H1 (cell line): ENCODE measurements around the gene EGR4. TPM values are rescaled to one million over a fixed set of nuclear protein-coding genes. Genes with fewer than 3 reads are reported as not detected.

Experiments
- CTCF ChIA-PET: fragments of 300-600 bp; sonication (Branson Sonifier 250); formaldehyde crosslinking; loops from one replicate; lab custom pipeline; 2021; ENCODE audit not compliant: partially characterized antibody; lab: Charles Lee
- POLR2A ChIA-PET: fragments of 300-600 bp; sonication (Branson Sonifier 250); formaldehyde crosslinking; loops from one replicate; lab custom pipeline; 2021; ENCODE audit warnings: inconsistent platforms; ENCODE audit not compliant: partially characterized antibody; lab: Charles Lee
- DNase-seq, 2 experiments: peaks; one replicate each; pipeline versions ENCODE4 v3.0.0 to v3.0.0-alpha.2; 2010 to 2022; ENCODE audit warnings: low spot score in 2 of 2, low read depth in 1 of 2, mixed read lengths in 1 of 2
- FAIRE-seq: peaks from 2 replicates; lab custom pipeline; 2011; peaks lifted over from hg19 to GRCh38; lab: Jason Lieb, UNC
- H2AFZ ChIP-seq: 2 replicates; pipeline ENCODE4 v1.8.1; 2012; ENCODE audit warnings: low read length, inconsistent platforms
- H2AK5ac ChIP-seq: 2 replicates; pipeline ENCODE4 v1.6.1; 2013; ENCODE audit warnings: low read depth, low read length
- H2BK120ac ChIP-seq: replicated peaks from 2 replicates; pipeline ENCODE3; 2013; ENCODE audit warnings: low read depth, low read length, inconsistent platforms
- H2BK12ac ChIP-seq: 2 replicates; pipeline ENCODE4 v1.6.1; 2013; ENCODE audit warnings: low read depth, low read length
- H2BK15ac ChIP-seq: 2 replicates; pipeline ENCODE4 v1.6.1; 2013; ENCODE audit warnings: low read length
- H2BK20ac ChIP-seq: 2 replicates; pipeline ENCODE4 v1.6.1; 2013; ENCODE audit warnings: low read length
- H2BK5ac ChIP-seq: 2 replicates; pipeline ENCODE4 v1.6.1; 2013; ENCODE audit warnings: low read depth, low read length
- H3K14ac ChIP-seq: 2 replicates; pipeline ENCODE4 v1.6.1; 2013; ENCODE audit warnings: inconsistent platforms; ENCODE audit not compliant: insufficient read length
- H3K18ac ChIP-seq: 2 replicates; pipeline ENCODE4 v1.6.1; 2013; ENCODE audit warnings: low read length; ENCODE audit errors: extremely low read depth
- H3K23ac ChIP-seq: 2 replicates; pipeline ENCODE4 v1.6.1; 2013; ENCODE audit warnings: inconsistent platforms; ENCODE audit not compliant: insufficient read length
- H3K23me2 ChIP-seq: 2 replicates; pipeline ENCODE4 v1.6.1; 2013; ENCODE audit warnings: low read depth, low read length
- H3K27ac ChIP-seq: 2 replicates; pipeline ENCODE4 v1.6.1; 2011; ENCODE audit warnings: low read depth, low read length, inconsistent platforms
- H3K27me3 ChIP-seq, 4 experiments: replicated peaks in 1 of 4; 1 replicate in 1 of 4; 2 replicates in 3 of 4; pipeline versions ENCODE4 v1.6.1 to v1.8.1; 2011 to 2013; ENCODE audit warnings: low read length in 3 of 4, mild to moderate bottlenecking in 3 of 4, inconsistent platforms in 2 of 4, mixed read lengths in 2 of 4, moderate library complexity in 1 of 4; ENCODE audit not compliant: control insufficient read depth in 3 of 4, insufficient read depth in 3 of 4; ENCODE audit errors: extremely low read depth in 1 of 4
- H3K36me3 ChIP-seq, 4 experiments: 2 replicates each; pipeline versions ENCODE4 v1.6.1 to v1.8.1; 2011 to 2013; ENCODE audit warnings: mild to moderate bottlenecking in 4 of 4, low read length in 3 of 4, moderate library complexity in 2 of 4, control low read depth in 1 of 4, inconsistent platforms in 1 of 4; ENCODE audit not compliant: insufficient read depth in 4 of 4, control insufficient read depth in 2 of 4
- H3K4ac ChIP-seq: replicated peaks from 2 replicates; pipeline ENCODE3; 2013; ENCODE audit warnings: low read length, low read depth, mixed read lengths, inconsistent platforms; ENCODE audit not compliant: insufficient read length
- H3K4me1 ChIP-seq, 4 experiments: replicated peaks in 1 of 4; 1 replicate in 1 of 4; 2 replicates in 3 of 4; pipeline versions ENCODE4 v1.6.1 to v1.8.1; 2011 to 2013; ENCODE audit warnings: low read length in 3 of 4, inconsistent platforms in 2 of 4, mixed read lengths in 1 of 4; ENCODE audit not compliant: insufficient read depth in 4 of 4, control insufficient read depth in 3 of 4
- H3K4me2 ChIP-seq, 2 experiments: 2 replicates each; pipeline versions ENCODE4 v1.6.1 to v1.8.1; 2011 to 2013; ENCODE audit warnings: low read depth in 2 of 2, low read length in 2 of 2, control low read depth in 1 of 2, inconsistent platforms in 1 of 2, mild to moderate bottlenecking in 1 of 2; ENCODE audit not compliant: insufficient read depth in 1 of 2
- H3K4me3 ChIP-seq, 4 experiments: fragments of 200-600, 300-600 bp in 1 of 4; sonication (generic), shearing (Covaris generic), sonication (Bioruptor Twin) in 1 of 4; 2 replicates each; pipeline versions ENCODE4 v1.5.1 to v1.8.1; 2011 to 2016; ENCODE audit warnings: low read length in 4 of 4, low read depth in 3 of 4, control low read depth in 2 of 4, inconsistent platforms in 2 of 4, mild to moderate bottlenecking in 2 of 4, mixed read lengths in 1 of 4, moderate library complexity in 1 of 4; ENCODE audit not compliant: insufficient read depth in 2 of 4; ENCODE audit errors: extremely low read depth in 1 of 4
- H3K56ac ChIP-seq: replicated peaks from 2 replicates; pipeline ENCODE3; 2013; ENCODE audit warnings: low read depth, mild to moderate bottlenecking, mixed read lengths, low read length, inconsistent platforms; ENCODE audit not compliant: insufficient read length
- H3K79me1 ChIP-seq: 2 replicates; pipeline ENCODE4 v1.6.1; 2013; ENCODE audit warnings: low read depth, low read length, control low read depth
- H3K79me2 ChIP-seq, 2 experiments: 2 replicates each; pipeline versions ENCODE4 v1.6.1 to v1.8.1; 2012 to 2013; ENCODE audit warnings: low read length in 2 of 2, mild to moderate bottlenecking in 2 of 2, inconsistent platforms in 1 of 2; ENCODE audit not compliant: insufficient read depth in 2 of 2, control insufficient read depth in 1 of 2
- H3K9ac ChIP-seq, 4 experiments: replicated peaks in 1 of 4; 1 replicate in 1 of 4; 2 replicates in 3 of 4; pipeline versions ENCODE4 v1.6.1 to v1.8.1; 2011 to 2013; ENCODE audit warnings: low read depth in 3 of 4, low read length in 3 of 4, control low read depth in 2 of 4, mild to moderate bottlenecking in 2 of 4, moderate library complexity in 2 of 4, inconsistent platforms in 1 of 4; ENCODE audit errors: extremely low read depth in 1 of 4
- H3K9me3 ChIP-seq, 2 experiments: 2 replicates each; pipeline versions ENCODE4 v1.6.1 to v1.8.1; 2012 to 2013; ENCODE audit warnings: mild to moderate bottlenecking in 2 of 2, moderate library complexity in 2 of 2, control low read depth in 1 of 2, inconsistent platforms in 1 of 2, low read depth in 1 of 2, low read length in 1 of 2, mixed read lengths in 1 of 2; ENCODE audit not compliant: insufficient read depth in 2 of 2
- H4K20me1 ChIP-seq, 2 experiments: replicated peaks in 1 of 2; 2 replicates each; pipeline versions ENCODE3 to v1.8.1; 2011 to 2013; ENCODE audit warnings: inconsistent platforms in 2 of 2, low read length in 2 of 2, mild to moderate bottlenecking in 1 of 2; ENCODE audit not compliant: insufficient read depth in 2 of 2, control insufficient read depth in 1 of 2
- H4K5ac ChIP-seq: 2 replicates; pipeline ENCODE4 v1.6.1; 2013; ENCODE audit warnings: low read length, low read depth, mixed read lengths, inconsistent platforms; ENCODE audit not compliant: insufficient read length
- H4K8ac ChIP-seq: 2 replicates; pipeline ENCODE4 v1.8.0; 2013; ENCODE audit warnings: mild to moderate bottlenecking, moderate library complexity, low read length, inconsistent platforms; ENCODE audit not compliant: insufficient read depth; ENCODE audit errors: extremely low read depth
- H4K91ac ChIP-seq: replicated peaks from 2 replicates; pipeline ENCODE3; 2013; ENCODE audit warnings: low read length, mixed read lengths, inconsistent platforms; ENCODE audit not compliant: insufficient read length
- CBX5 ChIP-seq: fragments of 300-800, 300-1000 bp; sonication (generic); IDR thresholded peaks from 2 replicates; pipeline ENCODE4 v1.7.1; 2016; ENCODE audit warnings: antibody characterized with exemption, low read length, low read depth
- EZH2 ChIP-seq: fragments of 200-600 bp; sonication (generic); IDR thresholded peaks from 2 replicates; pipeline ENCODE4 v1.7.1; 2012; ENCODE audit warnings: low read depth, mild to moderate bottlenecking, moderate library complexity, low read length, inconsistent platforms; ENCODE audit not compliant: severe bottlenecking
- JUND ChIP-seq: IDR thresholded peaks from 2 replicates; pipeline ENCODE4 v1.6.1; 2011; ENCODE audit warnings: mild to moderate bottlenecking, improper control_type of control experiment, low read length
- KDM5A ChIP-seq: fragments of 200-600 bp; IDR thresholded peaks from 2 replicates; pipeline ENCODE4 v1.7.1; 2012; ENCODE audit warnings: mild to moderate bottlenecking, low read length, inconsistent platforms, mixed read lengths
- POLR2A ChIP-seq, 2 experiments: IDR thresholded peaks; 1 replicate in 1 of 2; 2 replicates in 1 of 2; pipeline ENCODE4 v1.6.1; 2011; ENCODE audit warnings: low read depth in 2 of 2, low read length in 2 of 2, mild to moderate bottlenecking in 2 of 2; ENCODE audit errors: control extremely low read depth in 1 of 2
- POLR2AphosphoS5 ChIP-seq: IDR thresholded peaks from 2 replicates; pipeline ENCODE4 v1.6.1; 2011; ENCODE audit warnings: low read depth, low read length
- SP1 ChIP-seq: IDR thresholded peaks from 2 replicates; pipeline ENCODE4 v1.6.1; 2011; ENCODE audit warnings: low read depth, low read length
- SUZ12 ChIP-seq: fragments of 200-600 bp; sonication (generic); IDR thresholded peaks from 2 replicates; pipeline ENCODE4 v1.6.1; 2012; ENCODE audit warnings: mild to moderate bottlenecking, inconsistent platforms, low read length, moderate library complexity, mixed read lengths
- TEAD4 ChIP-seq: IDR thresholded peaks from 2 replicates; pipeline ENCODE4 v1.6.1; 2012; ENCODE audit warnings: low read depth, low read length, inconsistent platforms, mixed read lengths
- USF2 ChIP-seq: IDR thresholded peaks from 2 replicates; pipeline ENCODE4 v1.6.1; 2011; ENCODE audit warnings: low read length, improper control_type of control experiment
- WGBS, 2 experiments: shearing (Covaris generic) in 1 of 2; methylation state at CpG; one replicate each; pipeline versions ENCODE4 v1.1.6 to v1.1.7; 2013 to 2015; ENCODE audit warnings: low lambda C conversion rate in 2 of 2, mixed read lengths in 2 of 2, inconsistent platforms in 1 of 2, low coverage in 1 of 2, missing lambda C conversion rate in 1 of 2; ENCODE audit not compliant: insufficient replicate concordance in 2 of 2, insufficient coverage in 1 of 2, insufficient read length in 1 of 2; ENCODE audit errors: extremely low coverage in 1 of 2, missing lambda C conversion rate in 1 of 2; 5-methylcytosine and 5-hydroxymethylcytosine counted together
- polyA plus RNA-seq, 7 experiments: library from polyadenylated mRNA; depleted of rRNA in 3 of 7; stranded (reverse) in 5 of 7; unstranded in 2 of 7; fragments of >200 nt in 5 of 7; fragments of 200-250 nt in 2 of 7; gene quantifications; 1 replicate in 5 of 7; 2 replicates in 1 of 7; 4 replicates in 1 of 7; pipeline versions ENCODE4 v1.2.1 to v1.2.3, GENCODE V29; 2011 to 2013; ENCODE audit warnings: missing spikeins in 2 of 7, mixed read lengths in 2 of 7
- total RNA-seq: library from RNA; stranded (reverse); fragmentation: NEBNext Ultra II Directional; extraction: Animal tissue kit (Norgen Biotek cat#: 25700); gene quantifications from 2 replicates; pipeline ENCODE4 v1.2.1, GENCODE V29; 2021
- TF ChIP-seq, protein P1 (sequence below): IDR thresholded peaks from 2 replicates; pipeline ENCODE4 v1.6.1; 2012; ENCODE audit warnings: inconsistent platforms

Gene EGR4
- total and polyA plus RNA-seq, 2 of the 8 experiments (the other 6 are each of a cell fraction or from before 2014, with no cell fraction given), result 0.20 TPM; not detected in 1

DNA sequence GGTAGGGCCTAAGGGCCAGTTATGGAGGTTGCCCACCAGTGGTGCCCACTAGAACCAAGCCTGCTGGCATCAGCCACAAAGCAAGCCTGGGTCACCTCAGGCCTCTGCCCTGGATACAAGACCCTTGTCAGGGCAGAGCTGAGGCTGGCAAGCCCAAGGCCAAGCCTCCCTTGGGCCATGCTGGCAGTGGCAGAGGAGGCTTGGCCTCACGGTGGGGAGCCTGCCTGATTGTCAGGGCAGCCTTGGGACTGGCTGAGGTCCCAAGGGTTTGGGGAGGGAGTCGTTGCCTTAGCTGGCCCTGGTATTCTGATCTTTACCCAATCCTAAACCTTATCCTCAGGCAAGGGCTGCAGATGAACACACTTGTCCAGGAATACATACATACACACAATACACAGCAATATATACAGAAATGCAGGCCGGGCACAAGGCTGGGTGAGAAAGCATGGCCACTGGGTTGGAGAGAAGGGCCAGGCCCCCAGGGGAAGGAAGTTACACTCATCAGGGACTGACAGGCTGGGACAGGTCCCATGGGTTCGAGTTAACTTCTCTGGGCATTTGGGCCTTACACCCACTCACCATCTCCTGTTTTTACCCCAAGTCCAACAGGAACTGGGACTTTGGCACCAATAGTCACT lies 38.2 kb downstream of the EGR4 start:
- DNase-seq (peak in 1 of 2 experiments; percentile 54), FAIRE-seq (no peak)
- no peak overlapping the region for H3K27ac ChIP-seq
- H2BK5ac ChIP-seq, result no peak overlapping the region
- H3K23ac ChIP-seq, result no peak overlapping the region
- H3K56ac ChIP-seq, result no peak overlapping the region
- ChIA-PET POLR2A (interaction anchor here (0.9 to 6.5 kb wide), 8 partner anchors 11 to 35 kb away, joined by 3 to 105 read pairs (median 8); partner anchors contain the start of genes CCT7 and PRADC1), CTCF (interaction anchor here (1.7 to 7.0 kb wide), 5 partner anchors 10 to 78 kb away, joined by 3 to 51 read pairs (median 7); partner anchors contain the start of genes CCT7, NOTO and PRADC1)
- H3K4me2 ChIP-seq, result no peak overlapping the region
- H4K5ac ChIP-seq, result no peak overlapping the region
- H3K9me3 ChIP-seq, result no peaks in the 10 kb centered on the region
- H2AK5ac ChIP-seq, result no peak overlapping the region
- no peak overlapping the region for H4K91ac ChIP-seq
- no peak overlapping the region for H2AFZ ChIP-seq
- H3K79me1 ChIP-seq, result no peaks in the 10 kb centered on the region
- 80% methylated on average over 4 of the region's 4 CpGs; no CpG with 5 or more reads in 1 of the 2 experiments for WGBS, 2 experiments
- no peaks in the 10 kb centered on the region for H3K27me3 ChIP-seq
- H4K20me1 ChIP-seq, result peaks cover 15 to 20% of the 10 kb centered on the region in 2 experiments
- no peak overlapping the region for H2BK20ac ChIP-seq
- no peak overlapping the region for H2BK120ac ChIP-seq
- H2BK12ac ChIP-seq, result no peak overlapping the region
- H3K9ac ChIP-seq, result peak overlapping the region in 1 of 4 experiments; percentile 40; a peak in 1 of 7 replicates
- H3K18ac ChIP-seq, result no peak overlapping the region
- no peak overlapping the region for H3K4me3 ChIP-seq
- no peak overlapping the region for H3K4ac ChIP-seq
- no peaks in the 10 kb centered on the region for H3K23me2 ChIP-seq
- H4K8ac ChIP-seq, result no peak overlapping the region
- no peaks in the 10 kb centered on the region for H3K79me2 ChIP-seq
- H3K14ac ChIP-seq, result no peak overlapping the region
- peaks cover 23 to 55% (median 34%) of the 10 kb centered on the region in 4 experiments; a peak in 7 of 8 replicates for H3K36me3 ChIP-seq
- no peak overlapping the region for H2BK15ac ChIP-seq
- peaks cover 0 to 7% (median 1%) of the 10 kb centered on the region in 4 experiments; a peak in 2 of 7 replicates for H3K4me1 ChIP-seq
- TF ChIP-seq TEAD4 (no peak), SP1 (no peak), POLR2AphosphoS5 (0 out of 2 replicates have a peak, but pooled peaks have one; percentile 66), SUZ12 (no peak), JUND (no peak), CBX5 (no peak), POLR2A (IDR thresholded peaks at IDR 0.05; ENCODE audit: control extremely low read depth in 1 of 2, low read depth in 2 of 2, low read length in 2 of 2) (peak; percentile 24 to 53; a peak in 2 of 3 replicates), KDM5A (no peak), EZH2 (no peak), USF2 (no peak)
- TF ChIP-seq, protein P1, sequence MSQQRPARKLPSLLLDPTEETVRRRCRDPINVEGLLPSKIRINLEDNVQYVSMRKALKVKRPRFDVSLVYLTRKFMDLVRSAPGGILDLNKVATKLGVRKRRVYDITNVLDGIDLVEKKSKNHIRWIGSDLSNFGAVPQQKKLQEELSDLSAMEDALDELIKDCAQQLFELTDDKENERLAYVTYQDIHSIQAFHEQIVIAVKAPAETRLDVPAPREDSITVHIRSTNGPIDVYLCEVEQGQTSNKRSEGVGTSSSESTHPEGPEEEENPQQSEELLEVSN, result no peak
